HG02588 (cell line): ENCODE measurements around the gene GARIN3.

Source experiments
- ATAC-seq: cut with Tn5 transposase; IDR thresholded peaks from one replicate; pipeline ENCODE4 v1.9.1; 2021; ENCODE audit warnings: mild to moderate bottlenecking, moderate library complexity; ENCODE audit not compliant: unreplicated experiment

GARIN3 gene

GRCh38 chr5:157150995-157151394 lies 15.1 kb downstream of the GARIN3 start:
- ATAC-seq: no peak

GRCh38 chr5:157148734-157149615 lies 17.1 kb downstream of the GARIN3 start:
- ATAC-seq: peak; percentile 67

- peak; percentile 36 for ATAC-seq
Measured at GRCh38 chr5:157143127-157143971, 22.7 kb downstream of the GARIN3 start.

- peak; percentile 99 for ATAC-seq
Measured at GRCh38 chr5:157142317-157143126, 23.5 kb downstream of the GARIN3 start, which contains the start of gene MED7. Gene MED7, minus strand, starts transcription at chr5:157142865. Its CDS starts 3,434 bp downstream, at chr5:157139431.

GRCh38 chr5:157137691-157138090 lies 28.4 kb downstream of the GARIN3 start:
- ATAC-seq: no peak

DNA sequence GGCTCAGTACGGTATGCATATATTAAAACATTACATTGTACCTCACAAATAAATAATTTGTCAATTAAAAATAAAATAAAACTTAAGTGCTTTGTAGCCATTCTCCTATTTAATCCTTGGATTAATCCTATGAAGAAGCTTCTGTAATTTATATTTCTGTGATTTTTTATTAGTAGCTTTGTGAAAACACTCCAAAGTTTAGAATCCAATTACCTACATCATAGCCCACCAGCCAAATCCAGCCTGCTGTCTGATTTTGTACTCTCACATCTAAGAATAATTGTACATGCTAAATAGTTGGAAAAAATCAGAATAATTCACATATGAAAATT lies 33.8 kb downstream of the GARIN3 start:
- ATAC-seq: no peak

DNA sequence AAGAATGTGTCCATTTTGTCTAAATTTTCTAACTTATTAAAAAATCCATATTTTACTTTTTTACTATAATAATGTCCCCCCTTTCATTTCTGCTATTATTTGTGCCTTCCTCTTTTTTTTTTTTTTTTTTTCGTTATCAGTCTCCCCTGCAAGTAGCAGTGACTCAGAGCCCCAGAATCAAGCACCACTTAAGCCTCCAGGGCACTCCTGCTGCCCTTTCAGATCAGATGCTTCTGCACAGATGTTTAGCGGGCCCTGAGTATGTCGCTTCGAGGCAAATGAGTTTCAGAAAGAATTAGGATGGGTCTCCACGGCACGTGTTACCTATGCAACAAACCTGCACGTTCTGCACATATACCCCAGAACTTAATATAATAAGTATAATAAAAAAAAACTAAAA lies 35.1 kb downstream of the GARIN3 start:
- no peak for ATAC-seq

- ATAC-seq: no peak
Measured at GRCh38 chr5:157121709-157122108, 44.4 kb downstream of the GARIN3 start.

- no peak for ATAC-seq
Measured at GRCh38 chr5:157120102-157120501, 46.0 kb downstream of the GARIN3 start.

DNA sequence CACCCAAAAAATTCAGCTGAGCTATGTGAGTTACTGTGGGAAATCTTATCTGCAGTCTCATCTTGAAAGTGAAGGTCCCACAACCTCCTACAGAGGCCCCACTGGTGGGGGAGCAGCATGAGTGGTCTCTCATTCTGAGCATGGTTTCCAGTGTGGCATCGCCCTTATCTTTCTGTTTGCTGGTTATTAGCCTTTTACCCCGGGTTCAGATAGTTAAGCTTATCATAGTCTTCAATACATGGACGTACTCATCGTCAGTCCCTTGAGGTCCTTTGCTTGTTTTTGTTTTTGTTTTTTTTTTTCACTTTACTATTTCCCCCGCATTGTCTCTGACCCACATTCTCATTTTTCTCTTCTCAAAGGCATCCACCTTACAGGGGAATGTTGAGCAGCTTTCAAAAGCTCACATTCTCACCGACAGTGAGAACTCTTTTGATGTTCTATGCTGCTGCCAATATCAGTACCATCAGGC lies 49.5 kb downstream of the GARIN3 start:
- ATAC-seq: no peak

GRCh38 chr5:157115502-157115901 lies 50.6 kb downstream of the GARIN3 start:
- no peak for ATAC-seq

- no peak for ATAC-seq
Measured at GRCh38 chr5:157115012-157115411, 51.1 kb downstream of the GARIN3 start.

- ATAC-seq: no peak
Measured at GRCh38 chr5:157113002-157113401, 53.1 kb downstream of the GARIN3 start.
